M059J (cell line): ENCODE data around the gene RADIL. TPM values are rescaled to one million over a fixed set of nuclear protein-coding genes. Genes with fewer than 3 reads are reported as not detected.
A peak's percentile ranks its signal among the peaks of the same experiment; 100 is the strongest.
"Not testable (repeated sequence)": the region's sequence is repeated elsewhere in the genome, so short reads cannot be mapped to it uniquely, and the experiment has no call there.

Source experiments
- DNase-seq: peaks from one replicate; pipeline ENCODE4 v3.0.0-alpha.2; 2012; ENCODE audit warnings: low read depth
- total RNA-seq: library from RNA; depleted of rRNA; stranded (reverse); fragments of >200 nt; shearing (Covaris generic); gene quantifications from 2 replicates; pipeline ENCODE4 v1.2.3, GENCODE V29; 2014

The RADIL gene
- total RNA-seq, 1 experiment from 2014 or later = not detected

GRCh38 chr7:4809091-4809591 lies 74.4 kb downstream of the RADIL start:
- DNase-seq = no peak

GRCh38 chr7:4808565-4808964 lies 75.0 kb downstream of the RADIL start:
- no peak for DNase-seq

DNA sequence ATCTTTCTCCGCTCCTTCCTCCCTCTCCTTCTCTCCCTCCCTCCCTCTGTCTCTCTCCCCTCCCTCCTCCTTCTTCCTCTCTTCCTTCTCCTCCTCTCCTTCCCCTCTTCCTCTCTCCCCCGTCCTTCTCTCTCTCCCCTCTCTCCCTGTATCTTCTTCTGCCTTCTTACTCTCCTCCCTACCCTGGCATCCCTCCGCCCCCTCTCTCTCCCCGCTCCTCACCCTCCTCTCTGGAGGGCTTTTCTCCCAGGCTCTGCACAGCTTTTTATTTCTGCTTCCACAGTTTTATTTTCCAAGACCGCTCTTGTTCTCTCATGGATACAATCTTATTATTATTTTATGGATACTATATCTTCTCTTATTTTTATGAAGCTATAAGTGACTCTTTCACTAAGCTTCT lies 75.5 kb downstream of the RADIL start:
- DNase-seq = no peak

GRCh38 chr7:4807598-4808016 lies 75.9 kb downstream of the RADIL start:
- no peak for DNase-seq

DNA sequence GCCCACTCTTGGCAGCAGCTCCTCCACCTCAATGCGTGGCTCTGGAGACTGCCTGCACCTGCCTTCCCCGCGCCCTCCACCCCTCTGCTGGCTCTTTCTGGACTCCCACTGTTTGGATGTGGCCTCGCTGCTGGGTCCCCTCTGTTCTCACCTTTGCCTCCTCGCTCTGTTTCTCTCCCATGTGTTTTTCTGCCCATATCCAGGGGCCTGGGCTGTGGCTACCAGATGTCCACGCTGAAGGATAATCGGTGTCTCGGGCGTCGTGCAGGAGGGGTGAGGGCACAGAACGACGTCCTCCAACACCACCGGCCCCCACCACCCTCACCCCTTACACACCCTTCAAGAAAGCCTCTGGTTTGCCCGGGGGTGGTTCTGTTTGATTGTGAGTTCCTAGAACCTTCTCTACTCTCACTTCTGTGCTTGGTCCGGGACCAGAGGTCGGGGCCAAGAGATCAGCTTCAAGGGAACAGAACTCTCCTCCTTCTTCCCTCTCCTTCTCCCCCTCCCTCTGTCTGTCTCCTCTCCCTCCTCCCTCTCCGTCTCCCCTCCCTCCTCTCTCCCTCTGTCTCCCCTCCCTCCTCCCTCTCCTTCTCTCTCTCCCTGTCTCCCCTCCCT lies 76.4 kb downstream of the RADIL start:
- no peak for DNase-seq

GRCh38 chr7:4805984-4806300 lies 77.6 kb downstream of the RADIL start:
- DNase-seq = no peak

DNA sequence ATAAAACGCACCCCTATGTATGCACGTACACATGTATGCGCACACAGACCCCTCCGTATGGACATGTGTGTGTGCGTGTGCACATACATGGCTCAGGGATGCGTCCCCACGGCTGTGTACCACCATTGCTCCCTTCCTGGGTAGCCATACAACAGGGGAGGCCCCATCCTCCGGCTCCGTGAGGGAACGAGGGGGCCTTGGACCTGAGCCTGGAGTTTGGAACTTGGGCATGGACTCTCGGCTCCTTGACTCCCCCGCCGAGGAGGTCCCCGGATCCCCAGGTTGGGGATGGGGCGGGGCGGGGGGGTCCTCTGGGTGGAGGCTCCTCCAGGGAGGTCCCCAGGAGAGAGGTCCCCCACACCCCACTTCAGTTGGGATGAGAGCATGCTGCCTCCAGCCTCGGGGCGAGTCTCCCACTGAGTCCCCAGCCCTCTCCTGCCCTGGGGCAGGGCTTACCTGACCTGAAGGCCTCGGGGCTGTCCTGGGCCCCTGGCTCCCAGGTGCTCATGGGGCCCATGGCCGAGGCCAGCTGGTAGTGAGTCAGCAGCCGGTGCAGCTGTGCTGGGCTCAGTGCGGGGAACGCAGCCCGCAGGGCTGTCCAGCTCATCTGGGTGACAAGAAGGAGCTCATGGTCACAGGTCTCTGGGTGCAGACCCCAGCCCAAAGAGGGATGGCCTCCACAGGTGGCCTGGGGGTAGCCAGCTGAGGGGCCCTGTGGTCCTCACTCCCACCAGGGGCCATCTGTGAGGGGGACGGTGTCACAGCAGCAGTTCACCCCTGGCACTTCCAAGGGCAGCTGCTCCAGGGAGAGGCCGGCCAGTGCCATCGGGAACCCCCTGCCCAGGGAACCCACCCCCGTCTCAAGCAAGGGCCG lies 78.2 kb downstream of the RADIL start:
- no peak for DNase-seq

DNA sequence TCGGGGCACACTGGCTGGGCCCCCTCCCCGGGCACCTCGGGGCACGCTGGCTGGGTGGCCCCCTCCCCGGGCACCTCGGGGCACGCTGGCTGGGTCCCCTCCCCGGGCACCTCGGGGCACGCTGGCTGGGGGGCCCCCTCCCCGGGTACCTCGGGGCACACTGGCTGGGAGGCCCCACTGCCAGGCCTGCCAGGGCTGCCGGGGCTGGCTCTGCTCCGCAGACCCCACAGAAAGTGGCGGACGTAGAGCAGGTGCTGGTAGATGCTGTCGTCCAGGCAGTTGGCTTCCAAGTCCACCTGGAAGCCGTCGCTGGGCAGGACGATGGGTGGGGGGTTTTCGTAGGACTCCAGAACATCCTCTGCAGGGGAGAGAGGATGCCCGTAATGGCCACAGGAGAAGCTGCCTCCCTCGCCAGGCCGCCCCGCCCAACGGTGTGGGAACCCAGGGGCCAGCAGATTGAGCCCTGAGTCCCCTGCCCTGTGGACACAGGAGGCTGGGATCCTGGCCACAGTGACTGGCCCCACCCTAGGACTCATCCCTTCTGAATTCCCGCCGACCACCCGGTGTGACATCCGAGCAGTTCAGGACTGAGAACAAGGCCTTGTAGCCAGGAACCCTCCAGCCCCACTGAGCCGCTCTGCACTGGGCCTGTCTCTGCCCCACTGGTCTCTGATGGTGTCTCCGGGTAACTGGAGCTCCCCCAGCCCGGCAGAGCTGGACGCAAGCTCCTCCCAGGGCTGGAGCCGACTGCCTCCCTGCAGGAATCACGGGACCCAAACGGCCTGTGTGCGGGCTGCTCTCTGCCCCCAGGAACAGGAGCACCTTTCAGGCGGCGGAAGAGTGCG lies 79.9 kb downstream of the RADIL start:
- DNase-seq = no peak

GRCh38 chr7:4802577-4802976 lies 80.9 kb downstream of the RADIL start:
- DNase-seq = not testable (repeated sequence)

DNA sequence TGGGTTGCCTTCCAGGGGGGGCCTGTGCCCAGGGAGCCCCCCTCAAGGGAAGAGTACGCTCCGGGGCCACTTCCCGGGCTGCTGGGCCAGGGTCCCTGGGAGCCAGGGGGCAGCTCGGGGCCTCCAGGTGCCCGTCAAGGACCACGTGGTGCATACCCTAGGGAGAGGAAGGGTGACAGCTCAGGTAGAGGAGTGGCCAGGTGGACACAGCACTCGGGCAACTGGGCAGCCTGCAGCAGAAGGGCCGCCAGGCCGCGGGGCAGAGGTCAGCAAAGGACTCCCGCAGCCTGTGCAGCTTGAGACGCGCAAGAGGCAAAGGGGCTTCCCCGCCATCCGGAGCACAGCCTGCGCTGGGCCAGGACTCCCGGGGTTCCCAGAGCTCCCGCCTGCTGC lies 81.7 kb downstream of the RADIL start:
- DNase-seq = no peak

DNA sequence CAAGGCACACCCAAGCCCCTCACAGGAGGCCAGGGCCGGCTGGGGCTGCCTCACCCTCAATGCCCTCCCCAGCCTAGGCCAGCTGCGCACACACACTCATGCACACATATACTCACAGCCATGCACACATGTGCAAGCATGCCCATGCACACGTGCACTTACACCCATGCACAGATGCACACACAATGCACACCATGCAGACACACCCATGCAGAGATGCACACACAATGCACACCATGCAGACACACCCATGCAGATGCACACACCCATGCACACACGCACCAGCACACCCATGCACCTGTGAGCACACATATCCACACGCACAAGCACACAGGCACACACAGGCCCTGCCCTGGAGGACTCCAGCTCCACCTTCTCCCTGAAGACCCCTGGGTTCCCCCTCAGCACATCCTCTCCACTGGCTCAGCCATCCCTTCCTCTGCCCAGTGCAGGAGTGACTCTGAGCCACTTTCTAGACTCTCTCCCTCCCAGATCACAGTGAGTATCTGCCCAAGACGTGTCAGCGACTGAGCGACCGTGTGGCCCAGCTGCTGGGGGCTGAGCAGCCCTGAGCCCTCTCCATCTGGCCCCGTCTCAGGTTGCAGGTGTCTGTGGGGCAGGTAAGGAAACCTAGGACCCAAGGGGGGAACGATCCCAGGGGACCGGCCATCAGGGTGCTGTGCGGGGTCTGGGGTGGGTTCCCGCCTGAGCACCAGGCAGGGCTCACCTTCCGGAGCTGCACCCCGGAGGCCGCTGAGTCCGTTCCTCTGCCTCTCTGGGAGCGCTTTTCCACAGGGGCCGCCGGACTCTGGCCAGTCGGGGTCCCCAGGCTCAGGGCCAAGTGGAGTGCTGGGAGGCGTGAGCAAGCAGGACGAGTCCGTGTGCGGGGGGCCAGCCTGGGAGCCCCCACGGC lies 82.3 kb downstream of the RADIL start:
- DNase-seq = no peak

DNA sequence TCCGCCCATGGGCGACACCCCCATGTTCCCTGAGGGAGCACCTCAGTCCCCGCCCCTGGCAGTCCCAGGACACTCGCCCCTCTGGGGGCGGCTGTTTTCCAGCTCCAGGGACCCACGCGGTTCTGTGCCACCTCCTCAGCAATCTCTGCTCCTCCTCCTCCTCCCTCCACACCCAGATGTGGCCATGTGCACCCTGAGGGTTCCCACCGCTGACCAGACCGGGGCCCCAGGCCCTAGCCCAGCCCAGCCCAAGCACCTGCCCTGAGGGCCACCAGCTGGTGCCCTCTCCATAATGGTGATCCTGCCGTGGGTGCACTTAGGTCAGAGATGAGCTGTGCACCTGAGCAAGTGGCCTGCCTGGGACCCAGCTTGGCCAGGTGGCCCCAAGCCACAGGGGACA lies 83.0 kb downstream of the RADIL start:
- DNase-seq = no peak

GRCh38 chr7:4799508-4800268 lies 83.8 kb downstream of the RADIL start:
- DNase-seq = no peak

- no peak for DNase-seq
Observed at GRCh38 chr7:4798706-4799235, 84.7 kb downstream of the RADIL start.

DNA sequence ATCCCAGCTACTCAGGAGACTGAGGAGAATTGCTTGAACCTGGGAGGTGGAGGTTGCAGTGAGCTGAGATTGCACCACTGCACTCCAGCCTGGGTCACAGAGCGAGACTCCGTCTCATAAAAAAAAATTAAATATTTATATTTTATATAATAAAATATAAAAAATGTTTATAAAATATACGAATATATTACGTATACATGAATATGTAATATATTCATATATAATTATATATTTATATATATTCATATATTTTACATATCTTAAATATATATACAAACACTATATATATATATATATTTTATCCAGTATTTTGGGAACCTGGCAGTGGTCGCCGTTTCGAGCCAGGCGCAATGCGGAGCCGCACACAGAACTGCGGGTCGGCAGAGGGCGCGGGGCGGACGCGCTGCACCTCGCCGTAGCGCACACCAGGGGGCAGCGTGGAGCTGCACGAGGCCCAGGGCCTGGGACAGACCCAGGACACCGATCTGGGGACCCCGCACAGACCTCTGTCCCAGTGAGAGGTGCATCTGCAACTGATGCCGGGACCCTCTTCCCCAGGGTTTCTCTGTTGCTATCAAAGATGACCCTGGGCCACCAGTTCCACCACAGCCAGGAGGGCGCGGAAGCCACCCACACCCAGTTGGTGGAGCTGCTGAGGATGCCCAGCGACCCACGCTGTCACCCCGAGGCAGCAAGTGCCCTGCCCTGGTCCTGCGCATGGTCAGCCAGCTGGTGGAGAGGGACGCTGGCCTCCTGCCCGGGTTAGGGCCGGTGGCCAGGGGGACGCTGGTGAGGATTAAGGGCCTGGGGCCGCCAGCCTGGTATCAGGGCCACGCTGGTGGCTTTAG lies 85.4 kb downstream of the RADIL start:
- DNase-seq = no peak

GRCh38 chr7:4796453-4796852 lies 87.1 kb downstream of the RADIL start:
- no peak for DNase-seq

- DNase-seq = peak; percentile 79
Observed at GRCh38 chr7:4794591-4795350, 88.7 kb downstream of the RADIL start.

DNA sequence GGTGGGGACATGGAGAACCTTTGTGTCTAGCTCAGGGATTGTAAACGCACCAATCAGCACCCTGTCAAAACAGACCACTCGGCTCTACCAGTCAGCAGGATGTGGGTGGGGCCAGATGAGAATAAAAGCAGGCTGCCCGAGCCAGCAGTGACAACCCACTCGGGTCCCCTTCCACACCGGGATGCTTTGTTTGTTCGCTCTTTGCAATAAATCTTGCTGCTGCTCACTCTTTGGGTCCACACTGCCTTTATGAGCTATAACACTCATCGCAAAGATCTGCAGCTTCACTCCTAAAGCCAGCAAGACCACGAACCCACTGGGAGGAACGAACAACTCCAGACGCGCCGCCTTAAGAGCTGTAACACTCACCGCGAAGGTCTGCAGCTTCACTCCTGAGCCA lies 89.3 kb downstream of the RADIL start:
- DNase-seq = peak; percentile 38
